ENCODE results near the gene CD79B.
"Not testable (repeated sequence)": the region's sequence is repeated elsewhere in the genome, so short reads cannot be mapped to it uniquely, and the experiment has no call there.

Gene CD79B

DNA sequence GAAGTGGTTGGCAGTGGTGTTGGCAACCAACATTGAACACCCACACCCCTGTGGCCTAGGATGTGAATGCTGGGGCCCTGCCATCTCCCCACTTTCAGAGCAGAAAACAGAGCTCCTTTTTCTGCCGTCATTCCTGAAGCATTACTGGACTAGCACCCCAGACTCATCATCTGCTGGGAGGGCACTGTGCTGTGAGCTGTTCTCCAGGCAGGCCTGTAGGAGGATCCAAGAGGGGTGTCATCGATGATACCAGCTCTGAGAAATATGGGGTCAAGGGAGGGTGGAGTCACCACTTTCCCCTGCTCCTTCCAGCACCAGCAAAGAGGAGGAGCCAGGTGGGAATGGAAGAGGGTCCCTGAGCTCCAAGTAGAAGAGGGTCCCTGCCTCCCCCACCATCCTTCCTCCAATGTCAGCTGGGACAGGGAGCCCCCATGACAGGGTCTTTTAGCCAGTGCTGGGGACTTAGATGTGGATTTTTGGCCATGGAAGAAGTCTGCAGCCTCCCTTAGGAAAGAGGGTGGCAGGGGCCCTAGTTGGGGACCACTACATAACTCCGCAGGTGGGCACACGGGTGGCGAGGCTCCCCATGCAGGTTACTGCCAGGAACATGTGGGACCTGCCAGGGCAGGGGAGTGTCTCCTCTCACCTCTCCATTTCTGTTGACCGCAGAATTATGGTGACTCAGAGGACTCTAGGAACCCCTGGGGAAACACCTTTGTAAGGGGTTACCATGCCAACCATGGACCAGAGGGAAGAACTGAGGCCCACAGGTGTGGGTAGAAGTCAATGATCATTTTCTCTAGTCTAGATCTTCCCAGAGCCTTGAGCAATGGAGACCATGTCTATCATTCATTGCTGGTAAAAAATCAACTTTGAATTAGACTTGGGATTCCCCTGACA, 33.0 kb downstream of the CD79B start:
- H3K4me3 Mint-ChIP-seq; intact Hi-C loops (cut with micrococcal nuclease); H3K36me3 Mint-ChIP-seq (ENCODE audit: low read depth); H3K27ac Mint-ChIP-seq; H3K4me1 Mint-ChIP-seq (ENCODE audit: low read depth); H3K9me3 Mint-ChIP-seq: not testable (repeated sequence)
- H3K27me3 Mint-ChIP-seq, result peaks cover 18% of the 10 kb centered on the region

- intact Hi-C loops (cut with micrococcal nuclease); H3K4me1 Mint-ChIP-seq (ENCODE audit: low read depth); H3K27ac Mint-ChIP-seq; H3K36me3 Mint-ChIP-seq (ENCODE audit: low read depth); H3K4me3 Mint-ChIP-seq; H3K9me3 Mint-ChIP-seq: not testable (repeated sequence)
- peaks cover 18% of the 10 kb centered on the region for H3K27me3 Mint-ChIP-seq
These were observed 35.4 kb downstream of the CD79B start, which contains the start of gene CSH1 for GRCh38 chr17:63896524-63897354. CSH1 (minus strand) TSS chr17:63896574; CDS start chr17:63896511, 63 bp downstream.

- H3K27ac Mint-ChIP-seq; H3K9me3 Mint-ChIP-seq; H3K4me3 Mint-ChIP-seq; H3K4me1 Mint-ChIP-seq (ENCODE audit: low read depth); H3K36me3 Mint-ChIP-seq (ENCODE audit: low read depth); intact Hi-C loops (cut with micrococcal nuclease); H3K27me3 Mint-ChIP-seq: not testable (repeated sequence)
These were observed 37.3 kb downstream of the CD79B start for GRCh38 chr17:63894821-63895220.

DNA sequence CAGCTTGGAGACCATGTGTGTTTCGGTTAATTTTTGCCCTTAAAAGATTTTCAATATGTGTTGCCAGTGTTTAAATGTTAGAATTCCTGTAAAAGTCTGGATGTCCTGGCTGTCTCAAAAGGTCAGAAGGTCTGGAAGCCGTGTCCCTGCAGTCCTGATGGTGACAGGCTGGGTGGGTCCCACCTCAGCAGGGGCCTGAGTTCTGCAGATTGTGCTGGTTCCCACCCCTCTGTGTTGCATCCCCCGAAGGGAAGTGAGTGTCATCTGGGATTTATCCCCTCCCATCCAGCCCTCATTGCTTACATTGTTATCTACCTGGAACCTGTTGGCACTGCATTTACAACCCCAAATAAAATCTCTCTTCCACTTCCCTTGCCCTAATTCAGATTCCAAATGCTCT, 38.1 kb downstream of the CD79B start:
- H3K9me3 Mint-ChIP-seq; H3K4me3 Mint-ChIP-seq; H3K27me3 Mint-ChIP-seq; H3K36me3 Mint-ChIP-seq (ENCODE audit: low read depth); intact Hi-C loops (cut with micrococcal nuclease); H3K4me1 Mint-ChIP-seq (ENCODE audit: low read depth); H3K27ac Mint-ChIP-seq: not testable (repeated sequence)

DNA sequence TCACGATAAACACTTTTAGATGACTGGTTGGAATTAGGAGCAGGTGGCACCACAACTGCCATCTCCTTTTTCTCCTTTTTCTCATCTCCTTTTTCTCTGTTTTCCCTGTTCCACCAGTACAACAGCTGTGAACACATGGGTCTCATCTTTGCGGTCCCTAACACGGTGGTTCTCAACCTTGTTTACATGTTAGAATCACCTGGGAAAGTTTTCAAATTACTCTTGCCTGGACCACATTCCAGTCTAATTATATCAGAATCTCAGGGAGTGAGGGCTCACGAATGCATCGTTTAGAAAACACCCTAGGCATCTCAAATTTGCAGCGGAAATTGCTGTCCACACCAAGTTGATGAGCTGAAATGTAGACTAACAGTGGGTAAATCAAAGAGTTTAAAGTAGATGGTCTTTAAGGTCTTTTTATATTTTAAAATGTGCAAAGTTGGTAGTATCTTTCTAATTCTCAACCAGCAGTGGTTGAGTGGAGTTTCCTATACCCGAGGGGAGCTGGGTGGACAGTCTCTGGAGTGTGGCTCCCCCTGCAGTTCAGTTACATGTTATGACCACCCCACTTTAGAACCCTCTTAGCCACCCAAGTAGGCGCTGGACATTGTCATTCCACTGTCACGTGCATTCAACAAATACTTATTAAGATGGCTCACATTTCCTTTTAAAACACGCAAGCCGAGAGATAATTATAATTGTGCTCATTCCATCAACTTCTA, 39.7 kb downstream of the CD79B start:
- H3K9me3 Mint-ChIP-seq; H3K36me3 Mint-ChIP-seq (ENCODE audit: low read depth); H3K4me3 Mint-ChIP-seq; H3K27ac Mint-ChIP-seq; intact Hi-C loops (cut with micrococcal nuclease); H3K27me3 Mint-ChIP-seq: not testable (repeated sequence)
- H3K4me1 Mint-ChIP-seq (ENCODE audit: low read depth), result peaks cover 11% of the 10 kb centered on the region

DNA sequence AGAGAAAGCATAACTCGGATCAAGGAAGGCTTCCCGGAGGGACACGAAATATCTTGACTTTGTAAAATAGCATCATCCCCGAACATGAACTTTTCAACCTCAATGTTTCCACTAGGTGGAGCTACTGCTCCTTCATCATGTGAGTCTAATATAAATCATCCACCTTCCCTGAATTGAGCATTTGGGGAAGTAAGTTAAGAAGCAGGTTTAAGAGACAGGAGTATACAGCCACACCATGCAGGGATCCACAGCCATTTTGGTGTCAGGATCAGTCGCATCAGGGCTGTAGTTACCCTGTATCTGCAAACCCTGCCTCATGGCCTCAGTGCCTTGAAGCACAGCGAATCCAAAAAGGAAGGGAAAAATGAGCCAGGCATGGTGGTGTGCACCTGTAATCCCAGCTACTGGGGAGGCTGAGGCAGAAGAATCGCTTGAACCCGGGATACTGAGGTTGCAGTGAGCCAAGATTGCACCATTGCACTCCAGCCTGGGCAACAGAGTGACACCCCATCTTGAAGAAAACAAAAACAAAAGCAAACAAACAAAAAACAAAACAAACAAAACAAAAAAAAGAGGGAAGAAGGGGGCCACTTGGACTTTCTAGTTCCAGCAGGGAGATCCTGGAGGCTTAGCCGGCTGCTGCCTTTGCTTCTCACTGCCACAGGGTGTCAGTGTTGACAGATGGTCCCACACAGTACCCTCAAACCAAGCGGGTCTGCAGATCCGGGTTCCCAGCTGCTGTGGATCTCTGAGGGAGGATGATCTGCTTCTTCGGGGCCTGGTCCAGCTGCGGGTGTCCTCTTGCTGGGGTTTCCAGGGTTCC, 42.9 kb downstream of the CD79B start:
- H3K36me3 Mint-ChIP-seq (ENCODE audit: low read depth); H3K4me3 Mint-ChIP-seq; H3K9me3 Mint-ChIP-seq; H3K27ac Mint-ChIP-seq; intact Hi-C loops (cut with micrococcal nuclease): not testable (repeated sequence)
- Mint-ChIP-seq H3K27me3 (peaks cover 12% of the 10 kb centered on the region), H3K4me1 (ENCODE audit: low read depth) (peaks cover 11% of the 10 kb centered on the region)

GRCh38 chr17:63885119-63885518, 47.0 kb downstream of the CD79B start:
- H3K4me1 Mint-ChIP-seq (ENCODE audit: low read depth), result peaks cover 16% of the 10 kb centered on the region
- H3K4me3 Mint-ChIP-seq; H3K9me3 Mint-ChIP-seq; intact Hi-C loops (cut with micrococcal nuclease); H3K36me3 Mint-ChIP-seq (ENCODE audit: low read depth); H3K27ac Mint-ChIP-seq: not testable (repeated sequence)
- peaks cover 15% of the 10 kb centered on the region for H3K27me3 Mint-ChIP-seq

GRCh38 chr17:63882626-63883126, 49.5 kb downstream of the CD79B start:
- H3K4me1 Mint-ChIP-seq (ENCODE audit: low read depth); intact Hi-C loops (cut with micrococcal nuclease); H3K27ac Mint-ChIP-seq; H3K36me3 Mint-ChIP-seq (ENCODE audit: low read depth); H3K4me3 Mint-ChIP-seq; H3K9me3 Mint-ChIP-seq: not testable (repeated sequence)
- peaks cover 26% of the 10 kb centered on the region for H3K27me3 Mint-ChIP-seq

GRCh38 chr17:63881935-63882601, 50.1 kb downstream of the CD79B start, which contains the start of gene GH2:
GH2 (minus strand) TSS chr17:63881944; CDS start chr17:63881801, 143 bp downstream.
- Mint-ChIP-seq H3K4me1 (ENCODE audit: low read depth) (peaks cover 5% of the 10 kb centered on the region), H3K27ac (no peak within 1 kb of the TSS), H3K36me3 (ENCODE audit: low read depth) (no peaks in the 10 kb centered on the region), H3K27me3 (peaks cover 27% of the 10 kb centered on the region), H3K9me3 (no peaks in the 10 kb centered on the region), H3K4me3 (no peak within 1 kb of the TSS)
- intact Hi-C loops (cut with micrococcal nuclease), result no loop called here

DNA sequence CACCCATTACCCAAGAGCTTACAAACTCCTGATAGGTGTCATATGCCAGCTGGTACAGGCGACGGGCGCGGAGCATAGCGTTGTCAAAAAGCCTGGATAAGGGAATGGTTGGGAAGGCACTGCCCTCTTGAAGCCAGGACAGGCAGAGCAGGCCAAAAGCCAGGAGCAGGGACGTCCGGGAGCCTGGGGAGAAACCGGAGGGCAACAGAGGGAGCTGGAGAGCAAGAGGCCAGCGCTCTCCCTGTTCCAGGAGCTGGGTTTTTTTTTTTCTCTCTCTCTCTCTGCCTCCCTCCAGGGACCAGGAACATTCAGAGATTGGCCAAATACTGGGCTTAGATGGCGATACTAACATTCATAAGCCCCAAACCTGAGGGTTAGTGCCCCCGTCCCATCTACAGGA, 50.8 kb downstream of the CD79B start:
- H3K9me3 Mint-ChIP-seq; H3K4me1 Mint-ChIP-seq (ENCODE audit: low read depth); H3K27ac Mint-ChIP-seq; intact Hi-C loops (cut with micrococcal nuclease); H3K36me3 Mint-ChIP-seq (ENCODE audit: low read depth); H3K4me3 Mint-ChIP-seq: not testable (repeated sequence)
- H3K27me3 Mint-ChIP-seq, result peaks cover 26% of the 10 kb centered on the region

GRCh38 chr17:63880706-63881105, 51.4 kb downstream of the CD79B start:
- H3K27ac Mint-ChIP-seq, result no peak overlapping the region
- peaks cover 29% of the 10 kb centered on the region for H3K27me3 Mint-ChIP-seq
- intact Hi-C loops (cut with micrococcal nuclease), result no loop called here
- H3K9me3 Mint-ChIP-seq, result no peaks in the 10 kb centered on the region
- H3K36me3 Mint-ChIP-seq (ENCODE audit: low read depth), result no peaks in the 10 kb centered on the region
- no peak overlapping the region for H3K4me3 Mint-ChIP-seq
- peaks cover 5% of the 10 kb centered on the region for H3K4me1 Mint-ChIP-seq (ENCODE audit: low read depth)
